NAMALWA (cell line): ENCODE results near the gene POPDC2.
"Not testable (repeated sequence)": the region's sequence is repeated elsewhere in the genome, so short reads cannot be mapped to it uniquely, and the experiment has no call there.

Experiments
- DNase-seq: peaks from one replicate; pipeline ENCODE4 v3.0.0-alpha.2; 2015; ENCODE audit warnings: low spot score

POPDC2 gene

DNA sequence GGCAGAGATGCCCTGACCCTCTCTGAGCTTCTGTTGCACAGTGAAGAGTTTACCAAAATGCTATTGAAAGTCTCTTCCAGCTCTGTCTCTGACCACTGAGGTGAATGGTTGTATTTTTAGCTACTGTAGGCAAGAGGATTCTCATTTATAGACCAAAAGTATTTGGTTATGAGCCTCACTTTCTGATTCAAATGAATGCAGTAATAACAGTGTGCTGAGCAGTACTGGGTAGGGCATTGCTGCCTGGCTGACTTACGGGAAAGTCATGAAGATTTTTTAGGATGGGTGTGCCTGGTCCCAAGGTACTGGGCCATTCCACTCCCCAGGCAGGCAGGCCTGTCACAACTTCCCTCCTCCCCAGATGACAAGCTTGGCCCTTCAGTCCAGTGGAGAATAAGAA is 47.2 kb downstream of the POPDC2 start:
- DNase-seq: no peak

- DNase-seq: no peak
These were observed 48.7 kb downstream of the POPDC2 start for GRCh38 chr3:119611664-119612063.

- DNase-seq: no peak
These were observed 51.1 kb downstream of the POPDC2 start for GRCh38 chr3:119609301-119609700.

GRCh38 chr3:119608405-119609000 is 51.9 kb downstream of the POPDC2 start:
- no peak for DNase-seq

DNA sequence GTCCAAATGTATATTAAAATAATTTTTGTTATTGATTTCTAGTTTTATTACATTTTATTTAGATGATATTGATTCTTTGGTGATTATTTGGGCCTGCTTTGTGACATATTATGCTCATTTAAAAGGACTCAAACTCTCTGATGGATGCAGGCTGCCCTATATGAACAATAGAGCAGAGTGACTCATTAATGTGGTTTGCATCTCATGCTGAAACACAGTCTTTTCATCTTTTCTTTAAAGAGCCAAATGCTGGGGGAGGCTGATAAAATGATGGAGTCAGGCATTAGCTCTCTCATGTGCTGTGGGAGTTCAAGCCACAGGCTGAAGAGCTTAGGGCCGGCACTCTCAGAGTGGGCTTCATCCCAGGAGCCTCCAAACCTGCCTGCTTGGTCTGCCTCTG is 55.5 kb downstream of the POPDC2 start:
- DNase-seq: no peak

DNA sequence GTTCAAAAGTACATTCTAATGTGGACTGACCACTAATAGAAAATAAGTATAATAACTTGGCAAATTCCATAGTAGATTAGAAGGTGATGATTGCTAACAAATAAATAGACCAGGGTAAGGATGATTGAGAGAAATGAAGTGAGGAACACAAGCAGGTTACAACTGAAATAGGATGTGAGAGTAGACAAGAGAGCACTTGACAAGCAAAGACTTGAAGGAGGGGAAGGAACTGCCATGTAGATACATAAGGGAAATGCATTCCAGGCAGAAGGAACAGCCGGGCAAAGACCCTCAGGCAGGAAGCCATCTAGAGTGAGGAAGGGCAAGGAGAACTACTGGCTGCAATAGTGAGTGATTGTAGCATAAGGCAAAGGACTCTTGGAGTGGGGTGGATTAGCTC is 57.7 kb downstream of the POPDC2 start:
- no peak for DNase-seq

DNA sequence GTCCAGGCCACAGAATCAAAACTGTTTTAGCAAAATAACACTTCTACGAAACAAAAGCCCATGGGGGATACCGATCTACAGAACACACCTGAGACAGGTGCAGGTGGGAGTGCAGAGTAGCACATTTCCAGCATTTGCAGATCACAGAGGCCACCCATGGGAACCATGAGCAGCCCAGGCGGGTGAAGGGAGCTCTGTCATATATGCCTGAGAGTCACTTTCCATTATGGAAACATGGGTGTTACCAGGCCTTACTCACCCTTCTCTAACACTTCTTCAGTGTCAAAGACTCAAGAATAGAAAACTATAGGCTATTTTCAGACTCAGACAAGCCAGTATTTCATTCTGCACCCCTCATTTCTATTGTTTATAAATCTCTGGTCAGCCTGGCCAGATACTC is 59.2 kb downstream of the POPDC2 start:
- DNase-seq: no peak

- DNase-seq: peak; percentile 60
These were observed 59.7 kb downstream of the POPDC2 start for GRCh38 chr3:119600732-119601131.

DNA sequence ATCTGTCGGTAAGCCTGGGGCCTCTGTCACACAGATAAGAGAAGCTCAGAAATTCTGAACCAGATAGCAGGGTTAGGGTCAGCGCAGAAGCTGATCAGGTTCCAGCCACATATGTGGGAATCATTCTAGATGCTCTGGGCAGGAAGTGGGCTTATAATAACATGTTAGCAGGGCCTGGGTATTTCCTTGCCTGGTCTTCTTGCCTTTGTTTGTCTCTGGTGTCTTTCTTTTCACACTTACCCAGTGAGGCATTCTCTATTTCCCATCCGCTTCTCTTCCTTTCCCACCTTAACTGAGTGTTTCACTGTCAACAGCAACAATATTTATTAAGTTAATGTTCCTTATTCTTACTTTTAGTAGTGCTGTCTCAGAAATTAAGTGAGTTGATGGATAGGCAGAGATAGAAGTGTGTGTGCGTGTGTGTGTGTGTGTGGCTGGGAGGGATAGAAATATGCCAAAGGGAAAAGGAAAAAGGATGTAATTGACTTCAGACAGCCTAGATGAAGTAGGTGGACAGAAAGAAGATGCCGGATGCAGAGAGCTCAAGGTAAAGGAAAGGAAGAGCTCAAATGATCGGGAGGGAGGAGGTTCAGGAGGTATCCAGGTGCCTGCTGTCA is 60.7 kb downstream of the POPDC2 start:
- no peak for DNase-seq

DNA sequence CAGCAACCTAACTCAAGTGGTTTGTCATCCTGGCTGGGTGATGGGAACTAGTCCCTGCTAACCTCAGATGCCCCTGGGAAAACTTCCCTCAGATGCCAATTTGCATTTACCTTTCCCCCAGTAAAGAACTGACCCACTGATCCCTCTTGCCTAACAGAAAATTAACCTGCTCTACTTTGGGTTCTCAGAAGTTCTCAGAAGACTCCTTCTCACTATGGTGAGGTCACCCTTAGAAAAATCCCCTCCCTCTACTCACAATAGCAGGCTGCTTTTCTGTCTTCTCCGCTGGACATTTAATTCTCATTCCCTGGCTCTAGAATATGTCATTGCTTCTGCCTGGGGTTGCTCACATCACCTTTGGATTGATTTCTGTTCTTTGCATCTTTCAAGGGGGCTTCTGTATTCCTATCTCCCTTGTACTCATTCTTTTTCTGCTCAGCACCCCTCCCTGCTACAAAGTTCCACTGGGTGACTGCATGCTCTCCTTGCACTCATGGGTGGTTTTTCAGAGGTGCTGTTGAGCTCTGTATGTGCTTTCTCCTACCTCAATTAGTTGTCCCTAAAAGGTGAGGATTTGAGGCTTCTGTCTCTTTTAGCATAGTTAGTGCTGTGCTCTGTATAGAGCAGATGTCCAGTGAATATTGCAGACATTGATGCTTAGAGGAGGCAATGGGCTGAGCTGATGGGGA is 61.8 kb downstream of the POPDC2 start:
- DNase-seq: no peak

GRCh38 chr3:119597548-119598288 is 62.7 kb downstream of the POPDC2 start, which contains the start of gene PLA1A:
PLA1A (plus strand) TSS chr3:119597885; CDS start chr3:119597914, 29 bp downstream.
- DNase-seq: no peak

DNA sequence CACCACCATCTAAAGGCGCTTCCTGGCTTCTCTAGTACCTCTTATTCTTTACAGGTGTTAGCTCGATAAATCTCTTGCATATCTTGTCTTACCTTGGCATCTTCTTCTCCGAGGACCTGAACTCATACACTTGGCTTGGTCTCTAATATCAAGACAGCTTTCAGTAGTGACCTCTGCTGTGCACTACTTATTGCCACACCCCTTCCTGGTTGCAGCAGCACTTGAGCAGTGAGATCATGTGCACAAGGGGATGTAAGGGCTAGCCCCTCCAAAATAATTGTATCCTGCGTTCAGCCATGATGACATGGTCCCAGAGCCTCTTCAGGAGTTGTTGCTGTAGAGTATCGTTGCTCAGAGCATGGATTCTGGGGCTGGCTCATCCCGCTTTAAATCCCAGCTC is 64.0 kb downstream of the POPDC2 start:
- DNase-seq: no peak

- DNase-seq: no peak
These were observed 64.6 kb downstream of the POPDC2 start for GRCh38 chr3:119595639-119596334.

DNA sequence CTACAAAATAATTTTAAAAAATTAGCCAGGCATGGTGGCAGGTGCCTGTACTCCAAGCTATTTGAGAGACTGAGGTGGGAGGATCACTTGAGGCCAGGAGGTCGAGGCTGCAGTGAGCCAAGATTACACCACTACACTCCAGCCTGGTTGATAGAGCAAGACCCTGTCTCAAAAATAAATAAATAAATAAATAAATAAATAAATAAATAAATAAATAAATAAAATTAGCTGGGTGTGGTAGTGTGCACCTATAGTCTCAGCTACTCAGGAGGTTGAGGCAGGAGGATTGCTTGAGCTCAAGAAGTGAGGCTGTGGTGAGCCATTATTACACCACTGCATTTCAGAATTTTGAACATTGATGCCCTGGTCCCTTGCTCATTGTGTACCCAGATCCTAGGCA is 65.5 kb downstream of the POPDC2 start:
- not testable (repeated sequence) for DNase-seq

DNA sequence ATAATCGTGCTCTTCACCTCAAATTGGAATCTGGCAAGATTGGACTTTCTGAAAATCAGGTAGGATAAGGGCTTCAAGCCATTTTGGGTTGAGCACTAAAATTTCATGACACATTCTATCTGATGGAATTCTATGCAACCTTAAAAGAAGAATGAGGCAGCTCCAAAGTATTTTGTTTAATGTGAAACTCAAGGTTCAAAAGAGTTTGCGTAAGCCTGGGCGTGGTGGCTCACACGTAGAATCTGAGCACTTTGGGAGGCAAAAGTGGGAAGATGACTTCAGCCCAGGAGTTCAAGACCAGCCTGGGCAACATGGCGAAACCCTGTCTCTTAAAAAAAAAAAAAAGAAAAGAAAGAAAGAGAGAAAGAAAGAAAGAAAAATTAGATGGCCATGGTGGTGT is 66.3 kb downstream of the POPDC2 start:
- no peak for DNase-seq

DNA sequence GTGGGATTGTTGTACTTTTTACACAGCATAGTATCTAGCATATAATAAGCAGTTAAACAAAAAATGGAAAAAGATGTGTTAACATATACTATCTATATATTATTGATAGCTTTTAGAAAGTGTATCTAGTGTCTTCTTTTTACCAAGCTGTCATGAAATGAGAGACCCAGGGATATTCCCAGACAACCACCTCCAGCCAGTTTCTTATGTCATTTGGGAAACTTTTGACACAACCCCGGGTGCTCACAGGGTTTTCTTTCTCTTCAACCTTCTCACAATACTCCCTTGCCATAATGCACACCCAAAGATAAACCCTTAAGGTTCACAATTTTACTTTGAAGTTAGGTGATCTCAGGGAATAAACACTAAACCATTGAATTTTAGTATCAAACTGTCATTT is 67.5 kb downstream of the POPDC2 start:
- no peak for DNase-seq
